Skeletal muscle tissue (tissue), 4 donors: ENCODE data around the gene GLTPD2. TPM values are rescaled to one million over a fixed set of nuclear protein-coding genes. Genes with fewer than 3 reads are reported as not detected.
A peak's percentile ranks its signal among the peaks of the same experiment; 100 is the strongest.

Source experiments
- H3K27ac ChIP-seq: one replicate; pipeline ENCODE4 v1.7.0; 2013; ENCODE audit warnings: mild to moderate bottlenecking, low read depth, low read length, inconsistent platforms
- H3K27me3 ChIP-seq, 3 donors: one replicate each; pipeline ENCODE4 v1.7.0; 2013; ENCODE audit warnings: low read length in 3 of 3; ENCODE audit not compliant: control insufficient read depth in 3 of 3, insufficient read depth in 3 of 3
- H3K36me3 ChIP-seq, 3 donors: one replicate each; pipeline ENCODE4 v1.7.0; 2013; ENCODE audit warnings: low read length in 3 of 3; ENCODE audit not compliant: control insufficient read depth in 3 of 3, insufficient read depth in 3 of 3
- H3K4me1 ChIP-seq, 3 donors: one replicate each; pipeline ENCODE4 v1.7.0; 2013; ENCODE audit warnings: low read length in 3 of 3, mild to moderate bottlenecking in 3 of 3; ENCODE audit not compliant: control insufficient read depth in 3 of 3, insufficient read depth in 3 of 3
- H3K4me3 ChIP-seq, 3 donors: one replicate each; pipeline ENCODE4 v1.7.0; 2013; ENCODE audit warnings: low read length in 3 of 3
- H3K9ac ChIP-seq, 3 donors: one replicate each; pipeline ENCODE4 v1.7.0; 2013; ENCODE audit warnings: low read length in 3 of 3, mild to moderate bottlenecking in 3 of 3, moderate library complexity in 2 of 3, low read depth in 1 of 3
- H3K9me3 ChIP-seq, 3 donors: one replicate each; pipeline ENCODE4 v1.7.0; 2013; ENCODE audit warnings: low read length in 3 of 3; ENCODE audit not compliant: control insufficient read depth in 3 of 3
- total RNA-seq: library from RNA; depleted of rRNA; stranded (reverse); fragments of >200 nt; gene quantifications from one replicate; pipeline ENCODE4 v1.2.3, GENCODE V29; 2014
- donor health status: Osteomylitis.

The GLTPD2 gene
- total RNA-seq, 1 donor from 2014 or later = not detected

DNA sequence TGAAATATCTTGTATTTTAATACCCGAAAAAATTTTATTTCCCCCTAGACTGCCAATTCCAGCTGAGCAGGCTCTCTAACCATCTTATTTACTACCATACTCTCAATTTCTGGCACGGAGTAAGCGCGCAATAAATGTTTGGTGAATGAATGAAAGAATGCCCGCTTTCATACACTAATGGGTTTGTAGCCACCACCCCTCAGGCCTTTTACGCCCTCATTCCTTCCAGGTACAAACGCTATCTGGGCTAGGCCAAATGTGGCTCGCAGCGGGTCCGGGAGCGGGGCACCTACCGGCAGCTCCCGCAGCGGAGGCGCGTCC lies 17.7 kb downstream of the GLTPD2 start:
- Histone ChIP-seq H3K27ac (no peak overlapping the region), H3K9me3 (no peaks in the 10 kb centered on the region), H3K36me3 (peaks cover 6 to 7% (median 7%) of the 10 kb centered on the region in 3 donors), H3K4me3 (peak overlapping the region; percentile 63 to 79 (median 72)), H3K27me3 (no peaks in the 10 kb centered on the region), H3K4me1 (peaks cover 12 to 17% (median 13%) of the 10 kb centered on the region in 3 donors), H3K9ac (peak overlapping the region; percentile 59 to 77 (median 71))

DNA sequence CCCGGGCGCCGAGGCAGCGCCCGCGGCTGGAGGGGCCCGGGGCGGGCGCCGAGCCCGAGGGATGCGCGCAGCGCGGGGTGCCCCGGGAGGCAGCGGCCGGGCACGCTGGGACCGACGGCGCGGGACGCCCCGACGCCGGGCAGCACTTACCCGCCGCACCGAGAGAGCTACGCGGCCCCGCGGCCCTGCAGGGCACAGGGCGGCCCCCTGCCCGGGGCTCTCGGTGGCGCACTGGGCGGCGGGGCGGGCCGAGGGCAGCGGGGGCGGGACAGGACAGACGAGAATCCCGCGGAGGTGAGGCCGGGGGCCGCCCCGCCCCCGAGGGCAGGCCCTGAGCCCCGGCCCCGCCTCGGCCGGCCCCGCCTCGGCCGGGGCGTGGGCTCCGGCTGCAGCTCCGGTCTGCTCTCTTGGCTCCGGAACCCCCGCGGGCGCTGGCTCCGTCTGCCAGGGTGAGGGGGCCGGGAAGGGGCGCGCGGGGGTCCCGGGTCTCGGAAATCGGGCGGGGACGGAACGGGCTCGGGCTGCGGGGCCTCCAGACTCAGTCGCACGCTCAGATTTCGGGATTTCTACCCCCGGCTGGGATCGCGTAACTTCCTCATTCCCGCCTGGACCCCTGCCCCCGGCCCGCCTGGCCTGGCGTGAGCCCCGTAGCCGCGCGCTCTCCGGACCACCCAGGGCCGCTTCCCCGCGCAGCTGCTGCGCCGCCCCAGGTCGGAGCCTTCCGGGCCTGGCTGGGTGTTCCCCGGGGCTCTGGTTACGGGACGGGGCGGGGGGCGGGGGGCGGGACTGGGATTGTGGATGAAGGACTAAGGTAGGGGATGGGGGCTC lies 18.2 kb downstream of the GLTPD2 start, which contains the start of gene PLD2:
TSS of gene PLD2 (plus strand) at position 376 of the 828 bp plus-strand sequence. CDS start 621 bp downstream, outside the sequence.
- H3K4me3 ChIP-seq = peak within 1 kb of the TSS; percentile 71 to 79 (median 76)
- peaks cover 6 to 7% (median 7%) of the 10 kb centered on the region in 3 donors for H3K36me3 ChIP-seq

DNA sequence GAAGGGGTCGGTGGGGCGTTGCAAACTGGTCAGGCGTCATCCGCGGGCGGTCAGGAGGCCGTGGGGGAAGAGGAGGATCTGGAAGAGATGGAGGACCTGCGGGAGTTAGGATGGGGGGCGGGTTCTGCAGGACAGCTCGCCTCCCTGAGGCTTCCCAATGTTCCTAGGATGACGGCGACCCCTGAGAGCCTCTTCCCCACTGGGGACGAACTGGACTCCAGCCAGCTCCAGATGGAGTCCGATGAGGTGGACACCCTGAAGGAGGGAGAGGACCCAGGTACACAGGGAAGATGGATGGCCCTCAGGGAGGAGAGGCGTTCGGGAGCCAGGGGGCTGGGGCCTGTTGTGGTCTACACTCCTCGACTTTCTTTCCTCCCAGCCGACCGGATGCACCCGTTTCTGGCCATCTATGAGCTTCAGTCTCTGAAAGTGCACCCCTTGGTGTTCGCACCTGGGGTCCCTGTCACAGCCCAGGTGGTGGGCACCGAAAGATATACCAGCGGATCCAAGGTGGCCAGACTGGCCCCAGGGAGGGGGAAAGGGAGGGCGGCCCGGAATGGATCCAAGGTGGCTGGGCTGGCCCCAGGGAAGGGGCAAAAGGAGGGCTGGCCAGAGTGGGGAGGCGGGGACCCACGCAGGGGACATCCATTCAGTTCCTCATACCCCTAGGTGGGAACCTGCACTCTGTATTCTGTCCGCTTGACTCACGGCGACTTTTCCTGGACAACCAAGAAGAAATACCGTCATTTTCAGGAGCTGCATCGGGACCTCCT lies 19.0 kb downstream of the GLTPD2 start:
- Histone ChIP-seq H3K4me1 (peaks cover 12 to 21% (median 16%) of the 10 kb centered on the region in 3 donors), H3K27ac (no peak overlapping the region), H3K27me3 (no peaks in the 10 kb centered on the region), H3K9ac (peak overlapping the region in 2 of 3 donors; percentile 42 to 50), H3K9me3 (no peaks in the 10 kb centered on the region), H3K36me3 (peaks cover 6 to 7% (median 7%) of the 10 kb centered on the region in 3 donors), H3K4me3 (peak overlapping the region; percentile 69 to 76 (median 71))

More for the DNA sequence above, 18.2 kb downstream of the GLTPD2 start, which contains the start of gene PLD2:
- H3K27ac ChIP-seq = no peak within 1 kb of the TSS
- H3K27me3 ChIP-seq = no peaks in the 10 kb centered on the region
- no peaks in the 10 kb centered on the region for H3K9me3 ChIP-seq
- H3K4me1 ChIP-seq = peaks cover 12 to 17% (median 13%) of the 10 kb centered on the region in 3 donors
- peak within 1 kb of the TSS; percentile 59 to 77 (median 71) for H3K9ac ChIP-seq

DNA sequence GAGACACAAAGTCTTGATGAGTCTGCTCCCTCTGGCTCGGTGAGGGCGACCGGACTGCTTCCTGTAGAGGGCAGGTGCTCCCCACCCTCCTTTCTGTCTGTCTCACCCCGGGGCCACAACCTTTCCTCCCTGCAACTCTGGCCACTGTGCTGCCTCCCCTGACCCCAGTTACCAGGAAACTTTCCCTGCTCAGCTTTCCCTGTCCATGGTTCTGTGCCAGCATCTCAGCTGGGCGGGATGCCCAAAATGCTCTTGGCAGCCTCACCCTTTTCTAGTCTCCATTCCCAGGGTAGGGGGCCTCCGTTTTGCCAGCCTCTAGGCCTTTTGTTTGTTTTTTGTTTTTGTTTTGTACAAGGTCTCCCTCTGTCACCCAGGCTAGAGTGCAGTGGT lies 19.6 kb downstream of the GLTPD2 start:
- no peak overlapping the region for H3K27ac ChIP-seq
- no peaks in the 10 kb centered on the region for H3K9me3 ChIP-seq
- peaks cover 12 to 21% (median 20%) of the 10 kb centered on the region in 3 donors for H3K4me1 ChIP-seq
- peak overlapping the region; percentile 31 to 76 (median 71) for H3K4me3 ChIP-seq
- H3K9ac ChIP-seq = peak overlapping the region in 1 of 3 donors; percentile 50
- no peaks in the 10 kb centered on the region for H3K27me3 ChIP-seq
- peaks cover 6 to 7% (median 7%) of the 10 kb centered on the region in 3 donors for H3K36me3 ChIP-seq

DNA sequence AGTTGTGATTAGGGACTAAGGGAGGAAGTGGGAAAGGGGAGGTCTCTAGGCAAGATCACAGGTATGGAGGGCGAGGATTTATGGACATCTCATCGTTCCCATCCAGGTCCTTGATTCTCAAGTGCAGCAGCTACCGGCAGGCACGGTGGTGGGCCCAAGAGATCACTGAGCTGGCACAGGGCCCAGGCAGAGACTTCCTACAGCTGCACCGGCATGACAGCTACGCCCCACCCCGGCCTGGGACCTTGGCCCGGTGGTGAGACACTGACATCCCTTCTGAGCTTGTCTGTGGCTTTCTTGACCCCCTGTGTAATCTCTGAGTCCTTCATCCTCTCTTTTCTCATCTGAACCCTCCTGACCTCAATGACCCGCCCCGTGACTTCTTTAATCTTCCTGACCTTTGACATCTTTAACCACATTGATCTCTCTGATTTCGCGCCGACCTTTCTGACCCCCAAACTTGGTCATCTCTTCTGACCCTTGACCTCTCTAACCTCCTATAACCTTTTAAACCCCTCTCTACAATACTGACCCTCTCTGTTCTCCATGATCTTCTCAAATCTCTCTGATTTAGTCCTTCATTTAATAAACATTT lies 22.0 kb downstream of the GLTPD2 start:
- Histone ChIP-seq H3K4me3 (no peak overlapping the region), H3K9me3 (no peaks in the 10 kb centered on the region), H3K4me1 (peaks cover 12 to 21% (median 20%) of the 10 kb centered on the region in 3 donors), H3K27ac (no peak overlapping the region), H3K9ac (no peak overlapping the region), H3K27me3 (no peaks in the 10 kb centered on the region), H3K36me3 (peaks cover 15 to 18% (median 16%) of the 10 kb centered on the region in 3 donors)

DNA sequence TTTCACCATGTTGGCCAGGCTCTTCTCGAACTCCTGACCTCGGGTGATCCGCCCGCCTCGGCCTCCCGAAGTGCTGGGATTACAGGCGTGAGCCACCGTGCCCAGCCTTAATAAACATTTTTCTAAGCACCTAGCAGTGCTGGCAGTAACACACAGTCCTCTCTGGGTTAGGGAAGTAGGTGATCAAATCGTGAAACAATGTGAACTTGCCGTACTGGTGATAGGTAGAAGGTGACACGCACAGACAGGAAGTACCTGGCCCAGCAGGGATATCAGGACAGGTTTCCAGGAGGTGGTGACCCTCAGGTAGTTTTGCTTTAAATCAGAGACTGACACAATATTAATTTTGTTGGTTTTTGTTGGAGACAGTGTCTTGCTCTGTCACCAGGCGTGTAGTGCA lies 22.7 kb downstream of the GLTPD2 start:
- Histone ChIP-seq H3K4me1 (peaks cover 12 to 18% (median 17%) of the 10 kb centered on the region in 3 donors), H3K9ac (no peak overlapping the region), H3K27ac (no peak overlapping the region), H3K27me3 (no peaks in the 10 kb centered on the region), H3K9me3 (no peaks in the 10 kb centered on the region), H3K36me3 (peaks cover 17 to 22% (median 17%) of the 10 kb centered on the region in 3 donors), H3K4me3 (no peak overlapping the region)

DNA sequence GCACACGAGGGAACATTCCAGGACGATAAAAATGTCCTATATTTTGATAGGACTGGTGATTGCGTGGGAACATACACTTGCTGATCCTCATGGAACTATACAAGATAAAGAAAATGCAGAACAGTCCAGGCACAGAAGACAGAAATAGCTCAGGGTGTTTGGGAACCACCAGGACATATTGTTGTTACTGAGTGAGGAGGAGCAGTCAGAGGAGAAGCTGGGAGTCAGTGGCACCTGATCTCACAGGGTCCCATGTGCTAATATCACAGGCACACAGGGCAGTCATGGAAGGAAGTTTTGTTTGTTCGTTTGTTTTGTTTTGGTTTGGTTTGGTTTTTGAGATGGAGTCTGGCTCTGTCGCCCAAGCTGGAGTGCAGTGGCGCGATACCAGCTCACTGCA lies 23.9 kb downstream of the GLTPD2 start:
- Histone ChIP-seq H3K9me3 (no peaks in the 10 kb centered on the region), H3K4me3 (no peak overlapping the region), H3K27ac (no peak overlapping the region), H3K27me3 (no peaks in the 10 kb centered on the region), H3K9ac (peak overlapping the region in 1 of 3 donors; percentile 1), H3K36me3 (peaks cover 21 to 28% (median 21%) of the 10 kb centered on the region in 3 donors), H3K4me1 (peaks cover 10 to 15% (median 14%) of the 10 kb centered on the region in 3 donors)

DNA sequence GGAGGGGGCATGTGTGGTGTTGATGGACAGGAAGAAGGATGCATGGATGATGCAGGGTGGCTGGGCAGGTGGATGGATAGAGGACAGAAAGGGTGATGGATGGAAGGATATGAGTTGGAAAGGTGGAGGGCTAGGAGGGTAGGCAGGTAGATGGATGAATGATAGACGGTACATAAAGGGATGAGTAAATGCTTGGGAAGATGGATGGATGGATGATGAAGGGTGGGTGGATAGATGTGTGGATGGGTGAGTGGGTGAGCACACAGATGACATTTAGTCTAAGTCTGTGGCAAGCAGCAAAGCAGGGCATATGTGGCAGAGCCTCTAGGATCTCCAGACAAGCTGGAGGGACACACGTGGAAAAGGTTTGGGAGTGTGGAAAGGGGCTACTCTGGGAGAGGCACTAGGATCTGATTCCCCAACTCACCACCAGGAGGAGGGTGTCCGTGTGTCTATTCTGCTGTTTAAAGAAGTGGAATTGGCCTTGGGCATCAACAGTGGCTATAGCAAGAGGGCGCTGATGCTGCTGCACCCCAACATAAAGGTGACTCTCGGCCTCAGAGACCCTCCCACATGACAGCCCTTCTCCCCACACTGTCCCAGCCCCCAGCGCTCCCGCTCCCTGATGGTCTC lies 26.4 kb downstream of the GLTPD2 start:
- H3K9me3 ChIP-seq = no peaks in the 10 kb centered on the region
- H3K9ac ChIP-seq = no peak overlapping the region
- peaks cover 0 to 6% (median 4%) of the 10 kb centered on the region in 3 donors for H3K4me1 ChIP-seq
- no peak overlapping the region for H3K27ac ChIP-seq
- no peaks in the 10 kb centered on the region for H3K27me3 ChIP-seq
- no peak overlapping the region for H3K4me3 ChIP-seq
- H3K36me3 ChIP-seq = peaks cover 16 to 33% (median 16%) of the 10 kb centered on the region in 3 donors

DNA sequence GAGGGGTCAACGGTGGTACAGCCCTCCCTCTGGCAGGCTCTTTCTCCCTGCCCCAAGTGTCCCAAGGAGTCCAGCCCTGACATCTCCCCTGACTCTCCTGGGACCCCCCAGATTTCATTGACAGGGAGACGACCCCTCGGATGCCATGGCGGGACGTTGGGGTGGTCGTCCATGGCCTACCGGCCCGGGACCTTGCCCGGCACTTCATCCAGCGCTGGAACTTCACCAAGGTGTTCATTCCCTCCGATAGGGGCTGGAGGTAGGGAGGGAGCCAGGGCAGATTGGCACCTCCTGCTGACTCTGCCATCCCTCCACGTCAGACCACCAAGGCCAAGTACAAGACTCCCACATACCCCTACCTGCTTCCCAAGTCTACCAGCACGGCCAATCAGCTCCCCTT lies 28.1 kb downstream of the GLTPD2 start:
- Histone ChIP-seq H3K4me3 (no peak overlapping the region), H3K36me3 (peaks cover 15 to 28% (median 15%) of the 10 kb centered on the region in 3 donors), H3K27me3 (no peaks in the 10 kb centered on the region)

More for the DNA sequence above, 28.1 kb downstream of the GLTPD2 start:
- Histone ChIP-seq H3K4me1 (peaks cover 0 to 6% (median 4%) of the 10 kb centered on the region in 3 donors), H3K27ac (no peak overlapping the region), H3K9ac (no peak overlapping the region), H3K9me3 (no peaks in the 10 kb centered on the region)
